LoVo (cell line): Measurements from ENCODE around the gene LRIF1.
"Not testable (repeated sequence)": the region's sequence is repeated elsewhere in the genome, so short reads cannot be mapped to it uniquely, and the experiment has no call there.

Experiments used
- DNase-seq: peaks from one replicate; pipeline ENCODE4 v3.0.0-alpha.2; 2016; ENCODE audit warnings: low spot score

Gene LRIF1, protein sequence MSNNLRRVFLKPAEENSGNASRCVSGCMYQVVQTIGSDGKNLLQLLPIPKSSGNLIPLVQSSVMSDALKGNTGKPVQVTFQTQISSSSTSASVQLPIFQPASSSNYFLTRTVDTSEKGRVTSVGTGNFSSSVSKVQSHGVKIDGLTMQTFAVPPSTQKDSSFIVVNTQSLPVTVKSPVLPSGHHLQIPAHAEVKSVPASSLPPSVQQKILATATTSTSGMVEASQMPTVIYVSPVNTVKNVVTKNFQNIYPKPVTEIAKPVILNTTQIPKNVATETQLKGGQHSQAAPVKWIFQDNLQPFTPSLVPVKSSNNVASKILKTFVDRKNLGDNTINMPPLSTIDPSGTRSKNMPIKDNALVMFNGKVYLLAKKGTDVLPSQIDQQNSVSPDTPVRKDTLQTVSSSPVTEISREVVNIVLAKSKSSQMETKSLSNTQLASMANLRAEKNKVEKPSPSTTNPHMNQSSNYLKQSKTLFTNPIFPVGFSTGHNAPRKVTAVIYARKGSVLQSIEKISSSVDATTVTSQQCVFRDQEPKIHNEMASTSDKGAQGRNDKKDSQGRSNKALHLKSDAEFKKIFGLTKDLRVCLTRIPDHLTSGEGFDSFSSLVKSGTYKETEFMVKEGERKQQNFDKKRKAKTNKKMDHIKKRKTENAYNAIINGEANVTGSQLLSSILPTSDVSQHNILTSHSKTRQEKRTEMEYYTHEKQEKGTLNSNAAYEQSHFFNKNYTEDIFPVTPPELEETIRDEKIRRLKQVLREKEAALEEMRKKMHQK

DNA sequence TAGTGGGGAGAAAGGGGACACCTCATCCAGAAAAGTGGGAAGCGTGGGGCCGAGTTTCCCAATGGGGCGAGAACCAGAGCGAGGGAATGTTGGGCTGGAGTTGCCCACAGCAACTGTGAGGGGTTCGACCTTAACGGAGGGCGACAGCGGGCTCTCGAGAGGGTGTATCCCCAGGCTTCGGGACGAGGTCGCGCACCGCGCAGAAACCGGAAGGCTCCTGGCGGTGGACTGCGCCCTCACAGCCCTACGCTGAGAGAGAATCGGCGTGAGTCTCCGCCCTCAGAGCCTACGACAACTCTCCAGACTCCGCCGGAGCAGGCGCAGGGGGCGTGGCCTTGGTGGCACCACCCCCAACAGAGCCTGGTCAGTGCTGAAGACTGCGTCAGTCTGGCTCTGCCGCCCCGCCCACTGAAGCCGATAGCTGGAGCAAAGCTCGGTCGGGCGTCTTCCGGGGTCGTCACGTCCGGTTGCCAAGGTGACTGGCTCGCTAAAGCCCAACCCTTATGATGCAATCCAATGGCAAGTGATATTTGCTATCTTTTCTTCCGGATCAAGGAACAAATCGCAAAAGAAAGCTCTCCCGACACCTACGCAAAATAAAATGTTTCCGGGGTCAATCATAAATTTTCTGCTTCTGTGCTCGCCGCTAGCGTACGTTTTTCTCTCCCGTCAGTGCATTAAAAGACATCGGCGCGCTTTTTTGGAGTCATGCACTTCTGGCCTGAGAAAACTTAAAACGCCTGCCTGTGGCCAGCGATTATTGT, at the start of gene LRIF1:
TSS of gene LRIF1 (minus strand) at position 232 of the 764 bp plus-strand sequence. CDS start 234 bp downstream, outside the sequence.
- DNase-seq = peak; percentile 99

- DNase-seq = no peak
Observed at GRCh38 chr1:111008031-111008430, 44.3 kb upstream of the LRIF1 start.

- DNase-seq = no peak
Observed at GRCh38 chr1:111006556-111006955, 42.8 kb upstream of the LRIF1 start.

DNA sequence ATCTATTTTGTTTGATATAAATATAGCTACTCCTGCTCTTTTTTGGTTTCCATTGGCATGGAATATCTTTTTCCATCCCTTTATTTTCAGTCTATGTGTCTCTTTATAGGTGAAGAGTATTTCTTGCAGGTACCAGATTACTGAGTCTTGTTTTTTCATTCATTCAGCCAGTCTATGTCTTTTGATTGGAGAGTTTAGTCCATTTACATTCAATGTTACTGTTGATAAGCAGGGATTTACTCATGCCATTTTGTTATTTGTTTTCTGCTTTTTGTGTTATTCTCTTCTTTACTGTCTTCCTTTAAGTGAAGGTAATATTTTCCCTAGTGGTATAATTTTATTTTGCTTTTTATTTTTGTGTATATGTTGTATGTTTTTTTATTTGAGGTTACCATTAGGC, 35.9 kb upstream of the LRIF1 start:
- DNase-seq = not testable (repeated sequence)

- peak; percentile 34 for DNase-seq
Observed at GRCh38 chr1:110992329-110992728, 28.6 kb upstream of the LRIF1 start.

DNA sequence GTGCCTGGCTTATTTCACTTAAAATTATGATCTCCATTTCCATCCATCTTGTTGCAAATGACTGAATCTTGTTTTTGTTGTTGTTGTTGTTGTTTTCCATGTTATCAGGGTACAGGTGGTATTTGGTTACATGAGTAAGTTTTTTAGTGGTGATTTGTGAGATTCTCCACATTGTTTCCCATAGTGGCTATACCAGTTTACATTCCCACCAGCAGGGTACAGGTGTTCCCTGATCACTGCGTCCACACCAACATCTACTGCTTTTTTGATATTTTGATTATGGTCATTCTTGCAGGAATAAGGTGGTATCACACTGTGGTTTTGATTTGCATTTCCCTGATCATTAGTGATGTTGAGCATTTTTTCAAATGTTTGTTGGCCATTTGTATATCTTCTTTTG, 27.6 kb upstream of the LRIF1 start:
- DNase-seq = not testable (repeated sequence)

DNA sequence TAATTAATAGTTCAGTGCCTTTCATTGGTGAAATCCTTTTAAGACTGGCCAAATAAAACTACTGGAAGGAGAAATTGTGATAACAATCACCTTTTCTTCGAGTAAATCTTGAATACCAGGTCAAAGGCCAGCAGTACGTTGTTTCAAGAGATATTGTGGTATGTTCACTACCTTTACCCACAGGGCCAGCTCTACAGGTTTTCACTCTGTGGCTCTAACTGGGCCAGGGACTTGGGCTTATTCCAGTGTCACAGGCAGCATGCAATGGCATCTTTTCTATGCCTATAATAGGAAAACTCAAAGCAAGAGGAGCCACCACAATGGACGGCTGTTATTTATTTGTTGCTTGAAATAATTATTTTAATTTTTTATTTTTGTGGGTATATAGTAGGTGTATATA, 26.8 kb upstream of the LRIF1 start:
- no peak for DNase-seq

GRCh38 chr1:110986407-110986891, 22.7 kb upstream of the LRIF1 start:
- no peak for DNase-seq

DNA sequence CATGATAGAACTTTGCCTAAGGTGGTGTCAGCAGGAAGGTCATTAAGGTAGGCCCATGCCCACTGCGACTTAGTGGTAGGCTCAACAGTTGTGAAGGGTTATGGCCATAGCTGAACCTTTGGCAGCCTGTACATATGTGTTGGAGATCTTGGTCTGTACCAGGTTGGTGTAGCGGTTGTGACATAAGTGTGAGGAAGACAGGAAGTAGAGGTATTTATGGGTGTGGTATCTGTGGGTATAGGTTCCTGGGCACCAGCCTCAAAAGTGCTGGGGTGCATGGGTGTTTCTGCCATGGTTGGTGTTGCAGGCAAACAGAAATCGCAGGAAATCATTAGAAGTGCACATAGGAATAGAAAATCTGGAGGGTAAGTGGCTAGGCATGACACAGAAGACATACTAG, 18.6 kb upstream of the LRIF1 start:
- DNase-seq = no peak

- no peak for DNase-seq
Observed at GRCh38 chr1:110979154-110979553, 15.4 kb upstream of the LRIF1 start.

- DNase-seq = no peak
Observed at GRCh38 chr1:110976089-110976488, 12.4 kb upstream of the LRIF1 start.

GRCh38 chr1:110975265-110975664, 11.5 kb upstream of the LRIF1 start:
- no peak for DNase-seq

GRCh38 chr1:110967256-110967655, 3.5 kb upstream of the LRIF1 start:
- no peak for DNase-seq

DNA sequence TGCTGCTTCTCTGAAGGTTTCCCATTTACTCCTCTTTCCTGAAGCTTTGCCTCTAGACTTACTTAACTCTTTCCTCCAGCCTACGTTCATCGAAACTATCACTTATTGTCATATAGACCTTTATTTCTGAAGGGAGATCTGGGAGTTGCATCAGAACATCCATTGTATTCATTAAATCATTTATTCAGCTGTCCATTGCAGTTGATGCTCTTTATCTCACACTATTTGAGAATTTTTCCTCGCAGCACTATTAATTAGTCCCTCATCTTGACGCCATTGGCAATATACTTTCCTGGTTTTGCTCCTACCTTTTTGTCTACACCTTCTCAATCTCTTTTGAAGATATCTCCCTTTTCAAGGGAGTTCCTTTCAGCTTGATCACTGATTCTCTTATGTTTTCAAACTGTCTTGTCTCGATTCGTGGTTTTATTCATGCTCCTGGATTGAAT, 757 bp upstream of the LRIF1 start:
- DNase-seq = no peak

- peak; percentile 72 for DNase-seq
Observed at GRCh38 chr1:110962892-110963690, 631 bp downstream of the LRIF1 start.

- no peak for DNase-seq
Observed at GRCh38 chr1:110961902-110962301, 1.8 kb downstream of the LRIF1 start.

DNA sequence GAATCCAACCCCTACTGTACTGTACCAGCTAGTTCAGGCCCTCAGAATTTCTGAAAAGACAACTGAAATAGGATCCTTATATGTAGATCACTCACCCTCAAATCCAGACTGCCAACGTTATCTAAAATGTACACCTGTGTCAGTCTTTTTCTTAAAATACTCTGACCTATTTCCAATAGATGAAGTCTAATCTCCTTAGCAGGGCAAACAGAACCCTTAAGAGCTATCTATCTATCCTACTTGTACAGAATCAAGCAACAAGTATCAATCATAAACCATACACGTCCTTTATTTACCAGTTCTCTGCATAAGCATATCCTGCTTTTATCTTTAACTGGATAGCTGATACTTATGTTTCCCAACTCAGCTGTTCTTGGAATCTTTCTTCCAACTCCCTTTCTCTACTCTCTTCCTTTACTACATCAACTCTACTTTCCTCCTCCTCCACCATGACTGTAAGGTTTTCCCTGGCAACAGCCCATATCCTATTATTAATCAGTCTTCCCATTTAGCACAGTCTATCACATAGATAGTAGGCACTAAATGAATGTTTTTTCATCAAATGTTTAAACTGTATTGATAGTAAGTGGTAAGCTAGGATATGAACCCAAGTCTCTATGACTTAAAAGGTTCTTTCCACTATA, 2.8 kb downstream of the LRIF1 start:
- DNase-seq = no peak

GRCh38 chr1:110957798-110958197, 5.9 kb downstream of the LRIF1 start:
- no peak for DNase-seq

GRCh38 chr1:110956586-110956985, 7.1 kb downstream of the LRIF1 start:
- DNase-seq = no peak

DNA sequence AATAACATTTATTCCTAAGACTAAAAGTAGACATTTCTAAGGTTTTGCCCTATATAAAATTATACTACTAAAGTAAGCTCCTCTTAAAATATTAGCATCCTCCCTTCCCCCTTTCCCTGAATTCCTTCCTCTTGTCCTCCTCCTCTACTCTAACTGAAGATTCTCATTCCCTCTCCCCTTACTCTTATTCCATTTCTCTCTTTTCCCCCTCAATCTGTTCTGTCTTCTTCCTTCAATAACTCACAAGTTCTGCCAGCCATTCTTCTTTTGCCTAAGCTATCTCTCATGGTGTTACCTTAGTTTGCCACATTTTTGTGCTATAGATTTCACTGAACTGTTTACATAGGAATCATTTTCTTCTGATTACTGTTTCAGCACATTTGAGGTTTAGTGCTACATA, 10.7 kb downstream of the LRIF1 start:
- no peak for DNase-seq

GRCh38 chr1:110952031-110952430, 11.7 kb downstream of the LRIF1 start:
- DNase-seq = no peak
